Urinary bladder (tissue), 4 donors: Measurements from ENCODE around the gene TRAPPC11. TPM values are rescaled to one million over a fixed set of nuclear protein-coding genes. Genes with fewer than 3 reads are reported as not detected.
"Not testable (repeated sequence)": the region's sequence is repeated elsewhere in the genome, so short reads cannot be mapped to it uniquely, and the experiment has no call there.

ENCODE experiments used
- DNase-seq: peaks from one replicate; pipeline ENCODE4 v3.0.0-alpha.2; 2015; ENCODE audit errors: extremely low spot score
- H3K27ac ChIP-seq: one replicate; pipeline ENCODE4 v1.5.1; 2013; ENCODE audit warnings: low read depth, mild to moderate bottlenecking, moderate library complexity
- H3K36me3 ChIP-seq: one replicate; pipeline ENCODE4 v1.6.1; 2013; ENCODE audit warnings: mild to moderate bottlenecking, moderate library complexity; ENCODE audit not compliant: insufficient read depth
- H3K4me1 ChIP-seq: one replicate; pipeline ENCODE4 v1.6.1; 2013; ENCODE audit warnings: mild to moderate bottlenecking, moderate library complexity; ENCODE audit not compliant: insufficient read depth
- H3K4me3 ChIP-seq: one replicate; pipeline ENCODE4 v1.5.1; 2013; ENCODE audit warnings: low read depth, low read length
- WGBS: extraction: QIAGEN DNeasy Blood & Tissue Kit; methylation state at CpG from one replicate; pipeline ENCODE4 v1.1.7; 2013; 5-methylcytosine and 5-hydroxymethylcytosine counted together
- polyA plus RNA-seq: library from polyadenylated mRNA; stranded (reverse); fragments of 200-250 nt; gene quantifications from one replicate; pipeline ENCODE4 v1.2.3, GENCODE V29; 2013
- total RNA-seq: library from RNA; depleted of rRNA; stranded (reverse); fragments of >200 nt; gene quantifications from one replicate; pipeline ENCODE4 v1.2.3, GENCODE V29; 2014
- donor health status: healthy with polysubstance abuse.
- donor health status: healthy.

Gene TRAPPC11
- 83.5 TPM for total RNA-seq
- polyA plus RNA-seq, result 19.3 TPM

- DNase-seq, result peak; percentile 98
- Histone ChIP-seq H3K4me3 (peak within 1 kb of the TSS; percentile 69), H3K36me3 (peaks cover under 1% of the 10 kb centered on the region), H3K4me1 (peaks cover 2% of the 10 kb centered on the region), H3K27ac (peak within 1 kb of the TSS; percentile 85)
- under 1% methylated on average over 57 of the region's 63 CpGs for WGBS
Observed at GRCh38 chr4:183659029-183659871, at the start of gene TRAPPC11, which contains the start of gene RWDD4. Gene TRAPPC11, plus strand, starts transcription at chr4:183659293. Its CDS starts 4,575 bp downstream, at chr4:183663868. Gene RWDD4, minus strand, starts transcription at chr4:183659185. Its CDS starts 233 bp downstream, at chr4:183658952.

DNA sequence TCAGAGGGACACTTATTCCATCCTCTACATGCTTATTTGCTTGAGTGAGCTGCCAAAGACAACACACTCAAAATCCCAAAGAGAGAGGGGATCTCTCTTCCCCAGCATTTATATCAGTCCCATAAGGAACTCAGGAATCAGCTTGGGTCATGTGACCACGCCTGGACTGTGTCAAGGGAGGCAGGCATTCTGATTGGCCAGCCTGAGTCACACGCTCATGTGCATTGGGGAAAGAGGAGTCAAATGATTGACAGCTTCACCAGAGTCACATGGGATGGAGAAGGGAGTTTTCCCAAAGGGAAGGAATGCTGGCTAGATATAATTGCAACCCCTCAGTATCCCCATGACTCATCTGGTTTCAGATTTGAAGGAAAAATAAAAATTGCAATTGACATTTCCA lies 49.1 kb upstream of the TRAPPC11 start:
- Histone ChIP-seq H3K4me1 (no peaks in the 10 kb centered on the region), H3K36me3 (no peaks in the 10 kb centered on the region), H3K4me3 (no peak overlapping the region), H3K27ac (no peak overlapping the region)
- DNase-seq, result no peak
- WGBS, result 93% methylated on average over 2 of the region's 2 CpGs

GRCh38 chr4:183610613-183611012 lies 48.5 kb upstream of the TRAPPC11 start:
- Histone ChIP-seq H3K27ac (no peak overlapping the region), H3K4me3 (no peak overlapping the region), H3K36me3 (no peaks in the 10 kb centered on the region), H3K4me1 (no peaks in the 10 kb centered on the region)
- WGBS, result 68% methylated on average over 7 of the region's 7 CpGs
- no peak for DNase-seq

DNA sequence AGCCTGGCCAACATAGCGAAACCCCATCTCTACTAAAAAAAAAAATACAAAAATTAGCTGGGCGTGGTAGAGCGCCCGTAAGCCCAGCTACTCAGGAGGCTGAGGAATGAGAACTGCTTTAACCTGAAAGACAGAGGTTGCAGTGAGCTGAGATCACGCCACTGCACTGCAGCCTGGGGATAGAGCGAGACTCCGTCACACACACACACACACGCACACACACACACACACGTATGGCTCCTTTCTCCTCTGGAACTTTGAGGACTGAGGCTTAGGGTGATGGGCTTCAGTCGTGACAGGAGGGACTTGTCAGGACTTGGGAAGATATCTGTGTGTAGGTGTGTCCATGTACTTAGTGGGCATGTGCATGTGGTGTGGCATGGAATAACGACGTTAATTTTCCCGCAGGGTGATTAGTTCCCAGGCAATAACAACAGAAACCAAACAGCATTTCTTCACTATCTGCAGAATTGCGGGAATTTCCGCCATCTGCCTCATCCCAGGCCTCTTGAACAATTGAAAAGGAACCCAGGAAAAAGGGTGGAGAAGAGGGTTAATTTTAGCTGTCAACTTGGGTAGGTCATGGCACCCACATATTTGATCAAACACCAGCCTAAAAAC lies 47.8 kb upstream of the TRAPPC11 start:
- H3K36me3 ChIP-seq, result no peaks in the 10 kb centered on the region
- no peak overlapping the region for H3K27ac ChIP-seq
- no peaks in the 10 kb centered on the region for H3K4me1 ChIP-seq
- DNase-seq, result no peak
- H3K4me3 ChIP-seq, result no peak overlapping the region
- 85% methylated on average over 15 of the region's 15 CpGs for WGBS

DNA sequence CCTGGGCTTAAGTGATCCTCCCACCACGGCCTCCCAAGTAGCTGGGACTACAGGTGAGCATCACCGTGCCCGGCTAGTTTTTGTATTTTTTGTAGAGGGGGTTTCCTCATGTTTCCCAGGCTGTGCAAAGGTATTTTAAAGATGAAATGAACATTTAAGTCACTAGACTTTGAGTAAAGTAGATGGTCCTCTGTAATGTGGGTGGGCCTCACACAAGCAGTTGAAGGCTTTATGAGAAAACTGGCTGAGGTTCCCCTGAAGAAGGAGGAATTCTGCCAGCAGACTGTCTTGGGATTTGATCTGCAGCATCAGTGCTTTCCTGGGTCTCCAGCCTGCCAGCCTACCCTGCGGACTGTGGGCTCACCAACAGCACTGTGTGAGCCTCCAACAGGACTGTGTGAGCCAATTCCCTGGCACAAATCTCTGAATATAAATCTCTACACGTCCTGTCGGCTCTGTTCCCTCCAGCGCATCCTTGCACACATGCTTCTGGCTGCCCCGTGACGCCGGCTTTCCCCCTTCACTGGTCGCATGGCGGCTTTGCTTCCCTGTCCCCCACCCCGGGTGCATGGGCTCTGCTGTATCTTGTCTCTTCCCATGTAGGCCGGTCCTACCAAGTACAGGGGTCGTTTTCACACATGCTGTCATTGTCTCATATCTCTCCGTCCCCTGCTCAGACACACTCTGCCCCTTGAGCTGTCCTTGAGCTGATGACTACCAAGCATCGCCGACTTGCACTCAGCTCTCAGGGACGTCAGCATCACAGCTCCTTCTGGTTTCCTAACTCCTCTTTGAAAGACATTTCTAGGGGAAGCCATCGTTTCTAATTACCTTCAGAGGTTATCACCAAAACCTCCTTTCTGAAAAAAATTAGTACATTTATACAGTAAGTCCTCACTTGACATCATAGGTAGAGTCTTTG lies 46.5 kb upstream of the TRAPPC11 start:
- H3K4me3 ChIP-seq, result no peak overlapping the region
- H3K36me3 ChIP-seq, result no peaks in the 10 kb centered on the region
- H3K4me1 ChIP-seq, result no peaks in the 10 kb centered on the region
- H3K27ac ChIP-seq, result no peak overlapping the region
- 88% methylated on average over 20 of the region's 20 CpGs for WGBS
- no peak for DNase-seq

DNA sequence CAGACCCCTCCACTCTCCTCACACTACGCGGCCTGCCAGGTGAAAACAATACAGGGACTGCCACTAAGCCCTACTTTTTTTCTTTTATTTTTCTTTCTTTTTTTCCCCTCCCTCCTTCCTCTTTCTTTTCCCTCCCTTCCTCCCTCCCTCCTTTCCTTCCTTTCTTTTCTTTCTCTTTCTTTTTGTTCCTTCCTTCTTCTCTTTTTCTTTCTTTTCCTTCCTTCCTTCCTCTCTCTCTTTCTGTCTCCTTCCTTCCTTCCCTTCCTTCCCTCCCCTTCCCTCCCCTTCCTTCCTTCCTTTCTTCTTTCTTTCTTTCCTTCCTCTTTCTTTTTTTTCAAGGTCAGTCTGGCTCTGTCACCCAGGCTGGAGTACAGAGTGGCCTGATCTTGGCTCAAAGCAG lies 42.0 kb upstream of the TRAPPC11 start:
- Histone ChIP-seq H3K4me3 (no peak overlapping the region), H3K4me1 (no peaks in the 10 kb centered on the region), H3K27ac (no peak overlapping the region), H3K36me3 (no peaks in the 10 kb centered on the region)
- no peak for DNase-seq
- 95% methylated on average over 2 of the region's 2 CpGs for WGBS

DNA sequence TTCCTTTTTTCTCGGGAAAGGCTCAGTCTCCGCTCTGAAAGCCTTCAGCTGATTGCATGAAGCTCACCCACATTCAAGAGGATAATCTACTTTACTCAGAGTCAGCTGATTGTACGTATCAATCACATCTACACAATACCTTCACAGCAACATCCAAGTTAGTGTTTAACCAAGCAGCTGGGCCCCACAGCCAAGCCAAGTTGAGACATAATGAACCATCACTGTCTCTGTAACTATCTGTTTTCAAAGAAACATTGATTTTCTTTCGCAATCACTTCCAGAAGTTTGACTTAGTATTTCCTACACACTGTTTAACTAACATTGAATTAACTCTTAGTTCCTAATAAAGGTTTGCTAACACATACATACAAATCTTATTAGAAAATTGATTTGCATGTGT lies 40.4 kb upstream of the TRAPPC11 start:
- 49% methylated on average over 4 of the region's 4 CpGs for WGBS

GRCh38 chr4:183620421-183620820 lies 38.7 kb upstream of the TRAPPC11 start:
- no peaks in the 10 kb centered on the region for H3K4me1 ChIP-seq
- WGBS, result 52% methylated on average over 2 of the region's 2 CpGs
- no peaks in the 10 kb centered on the region for H3K36me3 ChIP-seq
- DNase-seq, result no peak
- H3K4me3 ChIP-seq, result no peak overlapping the region
- H3K27ac ChIP-seq, result no peak overlapping the region

More for the DNA sequence above, 40.4 kb upstream of the TRAPPC11 start:
- H3K36me3 ChIP-seq, result no peaks in the 10 kb centered on the region
- DNase-seq, result no peak
- H3K27ac ChIP-seq, result peak overlapping the region; percentile 39
- no peaks in the 10 kb centered on the region for H3K4me1 ChIP-seq
- H3K4me3 ChIP-seq, result no peak overlapping the region

DNA sequence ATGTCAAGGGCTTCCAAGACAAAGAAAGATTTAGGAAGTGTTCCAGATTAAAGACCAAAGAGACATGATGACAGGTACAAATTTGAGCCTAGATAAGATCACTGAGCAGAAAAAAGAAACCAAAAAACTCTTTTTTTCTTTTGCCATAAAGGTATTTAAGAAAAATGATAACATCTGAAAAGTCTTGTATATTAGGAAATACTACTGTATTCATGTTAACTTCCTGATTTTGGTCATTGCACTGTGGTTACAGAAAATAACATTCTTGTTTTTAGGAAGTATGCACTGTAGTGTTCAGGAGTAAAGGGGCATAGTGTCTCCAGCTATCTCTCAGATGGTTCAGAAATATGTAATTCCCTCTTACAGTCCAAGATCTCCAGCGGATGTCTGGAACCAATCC lies 37.2 kb upstream of the TRAPPC11 start:
- WGBS, result 44% methylated on average over 1 of the region's 1 CpG
- Histone ChIP-seq H3K36me3 (no peaks in the 10 kb centered on the region), H3K4me1 (no peaks in the 10 kb centered on the region), H3K27ac (no peak overlapping the region), H3K4me3 (no peak overlapping the region)
- no peak for DNase-seq

DNA sequence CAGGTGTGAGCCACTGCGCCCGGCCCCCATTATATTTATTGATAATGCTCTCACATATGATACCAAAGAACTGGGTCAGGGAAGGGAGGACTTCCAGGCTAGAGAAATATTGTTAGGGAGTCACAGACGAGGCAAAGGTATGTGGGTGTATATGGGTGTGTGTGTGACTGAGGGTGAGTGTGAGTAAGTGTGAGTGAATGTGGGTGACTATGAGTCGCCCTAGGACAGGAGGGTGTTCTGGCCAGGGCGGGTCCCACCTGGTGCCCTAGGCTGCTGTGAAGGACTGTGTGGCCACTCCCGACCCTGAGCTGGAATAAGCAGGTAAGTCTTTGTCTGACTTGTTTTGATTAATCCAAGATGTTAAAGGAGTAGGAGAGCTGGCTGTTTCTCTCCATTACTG lies 34.5 kb upstream of the TRAPPC11 start:
- Histone ChIP-seq H3K4me3 (no peak overlapping the region), H3K4me1 (no peaks in the 10 kb centered on the region), H3K36me3 (no peaks in the 10 kb centered on the region), H3K27ac (no peak overlapping the region)
- no peak for DNase-seq
- WGBS, result 86% methylated on average over 6 of the region's 6 CpGs

DNA sequence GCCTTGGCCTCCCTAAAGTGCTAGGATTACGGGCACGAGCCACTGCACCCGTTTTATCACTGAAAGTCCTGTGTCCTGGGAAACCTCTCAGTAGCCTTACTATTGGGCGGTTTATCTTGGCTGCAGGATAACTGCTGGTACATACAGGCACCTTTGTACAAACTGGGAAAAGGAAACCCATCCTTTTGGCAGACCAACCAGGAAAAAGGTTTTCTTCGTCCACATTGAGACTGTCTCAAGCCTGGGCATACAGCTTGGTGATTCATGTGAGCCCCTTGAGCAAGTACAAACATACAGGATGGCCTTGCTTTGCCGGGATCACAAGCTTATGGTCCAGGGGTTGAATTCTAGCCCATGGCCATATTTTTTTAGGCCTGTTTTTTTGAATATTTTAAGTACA lies 32.9 kb upstream of the TRAPPC11 start:
- H3K36me3 ChIP-seq, result no peaks in the 10 kb centered on the region
- H3K4me1 ChIP-seq, result no peaks in the 10 kb centered on the region
- 83% methylated on average over 6 of the region's 6 CpGs for WGBS
- DNase-seq, result no peak
- H3K27ac ChIP-seq, result no peak overlapping the region
- H3K4me3 ChIP-seq, result no peak overlapping the region

DNA sequence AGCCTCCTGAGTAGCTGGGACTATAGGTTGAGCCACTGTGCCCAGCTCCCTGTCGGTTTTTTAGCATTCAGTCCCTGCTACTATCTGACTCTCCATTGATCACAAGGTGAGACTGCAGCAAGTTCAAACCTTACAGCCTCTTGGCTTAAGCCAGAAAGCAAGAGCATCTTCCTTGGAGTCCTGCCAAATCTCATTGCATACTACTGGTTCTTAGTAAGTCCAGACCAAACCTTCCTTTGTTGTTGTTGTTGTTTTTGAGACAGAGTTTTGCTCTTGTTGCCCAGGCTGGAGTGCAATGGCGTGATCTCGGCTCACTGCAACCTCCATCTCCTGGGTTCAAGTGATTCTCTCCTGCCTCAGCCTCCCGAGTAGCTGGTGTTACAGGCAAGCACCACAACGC lies 31.8 kb upstream of the TRAPPC11 start:
- not testable (repeated sequence) for H3K4me3 ChIP-seq, H3K36me3 ChIP-seq, DNase-seq, H3K4me1 ChIP-seq, H3K27ac ChIP-seq
- WGBS, result 94% methylated on average over 5 of the region's 5 CpGs

GRCh38 chr4:183627979-183628588 lies 31.0 kb upstream of the TRAPPC11 start:
- Histone ChIP-seq H3K4me3 (no peak overlapping the region), H3K36me3 (no peaks in the 10 kb centered on the region), H3K4me1 (no peaks in the 10 kb centered on the region), H3K27ac (no peak overlapping the region)
- no peak for DNase-seq
- WGBS, result 83% methylated on average over 12 of the region's 12 CpGs
